Mesothelial cell of epicardium (in vitro differentiated cells): ENCODE results near the gene OPA3. TPM values are rescaled to one million over a fixed set of nuclear protein-coding genes. Genes with fewer than 3 reads are reported as not detected.

ENCODE experiments used
- DNase-seq, 2 experiments: peaks; one replicate each; pipeline ENCODE4 v3.0.0; 2021; ENCODE audit warnings: low spot score in 2 of 2; ENCODE audit not compliant: unreplicated experiment in 2 of 2
- H3K27ac Mint-ChIP-seq: 2 replicates; pipeline ENCODE4 v1.8.0; 2021; ENCODE audit warnings: mixed read lengths
- H3K27me3 Mint-ChIP-seq: 2 replicates; pipeline ENCODE4 v1.8.0; 2021; ENCODE audit warnings: low read depth, mixed read lengths
- H3K36me3 Mint-ChIP-seq: 2 replicates; pipeline ENCODE4 v1.8.0; 2021; ENCODE audit warnings: mixed read lengths
- H3K4me1 Mint-ChIP-seq: 2 replicates; pipeline ENCODE4 v1.8.0; 2021; ENCODE audit warnings: mixed read lengths
- H3K4me3 Mint-ChIP-seq: 2 replicates; pipeline ENCODE4 v1.8.0; 2021; ENCODE audit warnings: mild to moderate bottlenecking, moderate library complexity, mixed read lengths
- H3K9me3 Mint-ChIP-seq: 2 replicates; pipeline ENCODE4 v1.8.0; 2021; ENCODE audit warnings: mixed read lengths
- total RNA-seq: library from RNA; stranded (reverse); gene quantifications from 3 replicates; pipeline ENCODE4 v1.2.1, GENCODE V29; 2021
- TF ChIP-seq, protein P1 (sequence below): fragments of 200-600 bp; sonication (generic); IDR thresholded peaks from one replicate; pipeline ENCODE4 v1.5.0; 2021; ENCODE audit warnings: antibody characterized with exemption; ENCODE audit not compliant: unreplicated experiment

Gene OPA3
- total RNA-seq, 1 donor from 2014 or later, result 11.6 TPM

- Mint-ChIP-seq H3K36me3 (peaks cover 30% of the 10 kb centered on the region), H3K4me1 (no peaks in the 10 kb centered on the region), H3K9me3 (peaks cover 5% of the 10 kb centered on the region), H3K4me3 (no peak overlapping the region), H3K27ac (peak overlapping the region; percentile 72), H3K27me3 (no peaks in the 10 kb centered on the region)
- no peak for DNase-seq
- TF ChIP-seq, protein P1, sequence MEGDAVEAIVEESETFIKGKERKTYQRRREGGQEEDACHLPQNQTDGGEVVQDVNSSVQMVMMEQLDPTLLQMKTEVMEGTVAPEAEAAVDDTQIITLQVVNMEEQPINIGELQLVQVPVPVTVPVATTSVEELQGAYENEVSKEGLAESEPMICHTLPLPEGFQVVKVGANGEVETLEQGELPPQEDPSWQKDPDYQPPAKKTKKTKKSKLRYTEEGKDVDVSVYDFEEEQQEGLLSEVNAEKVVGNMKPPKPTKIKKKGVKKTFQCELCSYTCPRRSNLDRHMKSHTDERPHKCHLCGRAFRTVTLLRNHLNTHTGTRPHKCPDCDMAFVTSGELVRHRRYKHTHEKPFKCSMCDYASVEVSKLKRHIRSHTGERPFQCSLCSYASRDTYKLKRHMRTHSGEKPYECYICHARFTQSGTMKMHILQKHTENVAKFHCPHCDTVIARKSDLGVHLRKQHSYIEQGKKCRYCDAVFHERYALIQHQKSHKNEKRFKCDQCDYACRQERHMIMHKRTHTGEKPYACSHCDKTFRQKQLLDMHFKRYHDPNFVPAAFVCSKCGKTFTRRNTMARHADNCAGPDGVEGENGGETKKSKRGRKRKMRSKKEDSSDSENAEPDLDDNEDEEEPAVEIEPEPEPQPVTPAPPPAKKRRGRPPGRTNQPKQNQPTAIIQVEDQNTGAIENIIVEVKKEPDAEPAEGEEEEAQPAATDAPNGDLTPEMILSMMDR, result no peak
Measured at GRCh38 chr19:45613926-45614725, 29.5 kb upstream of the OPA3 start.

GRCh38 chr19:45608948-45609347, 24.3 kb upstream of the OPA3 start:
- H3K27ac Mint-ChIP-seq, result no peak overlapping the region
- no peak for DNase-seq
- H3K9me3 Mint-ChIP-seq, result peaks cover 9% of the 10 kb centered on the region
- peaks cover 6% of the 10 kb centered on the region for H3K4me1 Mint-ChIP-seq
- TF ChIP-seq, protein P1, result no peak
- peaks cover 3% of the 10 kb centered on the region for H3K27me3 Mint-ChIP-seq
- peaks cover 22% of the 10 kb centered on the region for H3K36me3 Mint-ChIP-seq
- no peak overlapping the region for H3K4me3 Mint-ChIP-seq

DNA sequence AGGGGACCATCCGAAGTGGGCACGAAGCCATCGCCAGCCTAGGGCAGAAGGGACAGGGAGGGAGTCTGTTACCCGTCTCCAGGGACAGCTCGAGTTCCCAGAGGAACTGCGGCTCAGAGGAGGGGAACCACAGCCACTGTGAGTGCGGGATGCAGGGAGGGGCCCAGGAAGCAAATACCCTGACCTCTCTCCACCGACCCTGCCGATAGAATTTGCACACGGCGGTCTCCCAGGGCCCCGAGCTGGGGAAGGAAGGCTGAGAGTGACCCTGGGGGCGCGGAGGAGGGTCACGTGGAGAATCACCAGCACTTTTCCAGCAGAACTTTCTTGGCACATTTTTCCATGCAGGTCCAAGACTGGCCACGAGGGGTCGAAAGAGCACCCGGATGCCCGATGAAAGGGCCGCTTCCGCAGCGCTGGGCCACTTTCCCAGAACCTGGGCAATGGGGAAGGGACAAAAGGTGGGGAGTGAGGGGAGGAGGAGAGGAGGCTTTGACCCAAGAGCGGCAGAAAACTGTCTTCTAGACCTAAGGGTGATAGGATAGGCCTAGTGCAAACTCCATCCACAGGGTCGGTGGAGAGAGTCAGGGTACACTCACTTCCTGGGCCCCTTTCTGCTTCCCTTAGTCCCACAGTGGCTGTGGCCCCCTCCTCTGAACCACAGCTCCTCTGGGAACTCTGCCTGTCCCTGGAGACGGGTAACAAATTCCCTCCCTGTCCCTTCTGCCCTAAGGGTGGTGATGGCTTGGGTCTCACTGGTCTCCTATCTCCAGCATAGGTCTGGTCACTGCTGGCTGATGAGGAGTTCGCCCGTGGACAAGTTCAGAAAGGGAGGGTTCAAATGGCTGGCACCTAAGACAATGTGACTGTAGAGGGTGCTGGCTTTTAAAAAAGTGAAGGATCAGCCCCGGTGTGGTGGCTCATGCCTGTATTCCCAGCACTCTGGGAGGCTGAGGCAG, 22.7 kb upstream of the OPA3 start:
- Mint-ChIP-seq H3K4me3 (peak overlapping the region; percentile 56), H3K27ac (peak overlapping the region; percentile 60), H3K36me3 (peaks cover 16% of the 10 kb centered on the region), H3K9me3 (peaks cover 9% of the 10 kb centered on the region), H3K4me1 (peaks cover 6% of the 10 kb centered on the region), H3K27me3 (peaks cover 19% of the 10 kb centered on the region)
- TF ChIP-seq, protein P1, result peak; percentile 96
- peak; percentile 44 to 79 for DNase-seq

- Mint-ChIP-seq H3K36me3 (no peaks in the 10 kb centered on the region), H3K9me3 (no peaks in the 10 kb centered on the region), H3K27ac (no peak within 1 kb of the TSS), H3K4me1 (peaks cover 3% of the 10 kb centered on the region), H3K4me3 (no peak within 1 kb of the TSS), H3K27me3 (peaks cover 73% of the 10 kb centered on the region)
- no peak for DNase-seq
- TF ChIP-seq, protein P1, result no peak
Measured at GRCh38 chr19:45601524-45602374, 17.1 kb upstream of the OPA3 start, which contains the start of gene GPR4. Gene GPR4, minus strand, starts transcription at chr19:45602212. Its CDS starts 10,346 bp downstream, at chr19:45591866.

DNA sequence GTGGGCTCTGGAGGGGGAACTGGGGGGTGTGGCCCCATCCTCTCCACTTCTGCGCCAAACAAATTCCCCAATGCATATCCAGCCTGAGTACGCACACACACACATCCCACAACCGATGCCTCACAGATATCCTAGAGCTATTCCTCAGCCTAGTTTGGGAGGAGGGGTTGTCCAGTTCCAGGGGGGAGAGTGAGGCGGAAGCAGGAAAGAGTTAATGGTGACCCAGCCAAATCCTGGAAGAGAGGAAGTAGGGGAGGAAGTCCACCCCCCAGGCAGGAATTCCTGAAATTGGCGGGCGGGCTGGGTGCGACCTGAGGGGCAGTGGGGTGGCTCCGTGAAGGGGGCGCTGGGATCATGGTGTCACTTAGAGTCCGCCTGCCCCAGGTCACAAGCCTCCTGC, 16.5 kb upstream of the OPA3 start:
- TF ChIP-seq, protein P1, result no peak
- no peaks in the 10 kb centered on the region for H3K9me3 Mint-ChIP-seq
- H3K27ac Mint-ChIP-seq, result no peak overlapping the region
- no peaks in the 10 kb centered on the region for H3K36me3 Mint-ChIP-seq
- peaks cover 3% of the 10 kb centered on the region for H3K4me1 Mint-ChIP-seq
- no peak overlapping the region for H3K4me3 Mint-ChIP-seq
- no peak for DNase-seq
- peaks cover 79% of the 10 kb centered on the region for H3K27me3 Mint-ChIP-seq
